SK-N-SH (cell line): ENCODE measurements around the gene FAM135A. TPM values are rescaled to one million over a fixed set of nuclear protein-coding genes. Genes with fewer than 3 reads are reported as not detected.

Experiments used
- CTCF ChIA-PET: fragments of 300-600, 350-600 bp; formaldehyde crosslinking; extraction: SDS; loops from one replicate; lab custom pipeline; 2021; lab: Yijun Ruan, JAX
- POLR2A ChIA-PET: fragments of 350-600 bp; sonication (Branson Sonifier 250); formaldehyde crosslinking; extraction: SDS; loops from one replicate; lab custom pipeline; 2020; ENCODE audit warnings: antibody characterized with exemption, inconsistent platforms; lab: Yijun Ruan, JAX
- DNase-seq: peaks from one replicate; pipeline ENCODE4 v3.0.0; 2012
- H2AFZ ChIP-seq: fragments of 200-600 bp; sonication (generic); 2 replicates; pipeline ENCODE4 v1.8.1; 2016; ENCODE audit warnings: antibody characterized with exemption, mild to moderate bottlenecking, low read depth
- H3F3A ChIP-seq: fragments of 200-600 bp; sonication (generic); replicated peaks from 2 replicates; pipeline ENCODE3; 2016; ENCODE audit warnings: antibody characterized with exemption, mild to moderate bottlenecking; ENCODE audit not compliant: insufficient read depth
- H3K27ac ChIP-seq, 2 experiments: fragments of 200-500 bp in 1 of 2; fragments of 200-600 bp in 1 of 2; sonication (Bioruptor generic) in 1 of 2; sonication (generic), shearing (Covaris generic) in 1 of 2; 2 replicates each; pipeline versions ENCODE4 v1.5.1 to v1.6.1; 2014 to 2016; ENCODE audit warnings: low read depth in 2 of 2, inconsistent platforms in 1 of 2, low read length in 1 of 2, mild to moderate bottlenecking in 1 of 2, mixed read lengths in 1 of 2
- H3K27me3 ChIP-seq: fragments of 200-600 bp; sonication (generic), shearing (Covaris generic); 2 replicates; pipeline ENCODE4 v1.6.1; 2016; ENCODE audit warnings: mixed run types; ENCODE audit not compliant: insufficient read depth
- H3K36me3 ChIP-seq, 2 experiments: fragments of 200-500 bp in 1 of 2; fragments of 200-600 bp in 1 of 2; sonication (Bioruptor generic) in 1 of 2; sonication (generic) in 1 of 2; replicated peaks in 1 of 2; 2 replicates each; pipeline versions ENCODE3 to v1.5.1; 2014 to 2016; ENCODE audit warnings: low read length in 1 of 2, mild to moderate bottlenecking in 1 of 2; ENCODE audit not compliant: insufficient read depth in 2 of 2, control insufficient read depth in 1 of 2
- H3K4me1 ChIP-seq, 2 experiments: fragments of 200-500 bp in 1 of 2; fragments of 200-600 bp in 1 of 2; sonication (Bioruptor generic) in 1 of 2; sonication (generic), shearing (Covaris generic) in 1 of 2; 2 replicates each; pipeline versions ENCODE4 v1.5.1 to v1.6.1; 2014 to 2016; ENCODE audit warnings: low read depth in 1 of 2, low read length in 1 of 2, mixed run types in 1 of 2; ENCODE audit not compliant: insufficient read depth in 2 of 2, control insufficient read depth in 1 of 2
- H3K4me2 ChIP-seq: fragments of 200-600 bp; sonication (generic), shearing (Covaris generic); 2 replicates; pipeline ENCODE4 v1.6.1; 2017; ENCODE audit warnings: mixed run types
- H3K4me3 ChIP-seq, 2 experiments: fragments of 200-500 bp in 1 of 2; fragments of 200-600 bp in 1 of 2; sonication (Bioruptor generic) in 1 of 2; sonication (generic), shearing (Covaris generic) in 1 of 2; 2 replicates each; pipeline versions ENCODE4 v1.5.1 to v1.8.1; 2014 to 2016; ENCODE audit warnings: low read depth in 2 of 2, inconsistent platforms in 1 of 2, low read length in 1 of 2, mild to moderate bottlenecking in 1 of 2, mixed read lengths in 1 of 2, moderate library complexity in 1 of 2
- H3K79me2 ChIP-seq: fragments of 200-600 bp; sonication (generic); 2 replicates; pipeline ENCODE4 v1.8.1; 2017; ENCODE audit warnings: mild to moderate bottlenecking; ENCODE audit not compliant: insufficient read depth
- H3K9ac ChIP-seq: fragments of 200-600 bp; sonication (generic); 2 replicates; pipeline ENCODE4 v1.6.1; 2017; ENCODE audit warnings: mixed run types
- H3K9me2 ChIP-seq: fragments of 200-600 bp; sonication (generic); 2 replicates; pipeline ENCODE4 v1.6.1; 2017; ENCODE audit warnings: mixed run types
- H3K9me3 ChIP-seq: fragments of 200-600 bp; sonication (generic); 2 replicates; pipeline ENCODE4 v1.6.1; 2017; ENCODE audit warnings: mixed run types, mild to moderate bottlenecking, moderate library complexity
- H4K20me1 ChIP-seq: fragments of 200-600 bp; sonication (generic); 2 replicates; pipeline ENCODE4 v1.6.1; 2017; ENCODE audit warnings: mild to moderate bottlenecking, mixed run types; ENCODE audit not compliant: insufficient read depth
- CHD2 ChIP-seq: fragments of 150-350 bp; IDR thresholded peaks from 2 replicates; pipeline ENCODE4 v1.6.1; 2018; ENCODE audit warnings: low read length; ENCODE audit not compliant: partially characterized antibody
- FOXJ3 ChIP-seq: sonication (generic); formaldehyde crosslinking; IDR thresholded peaks from 2 replicates; pipeline ENCODE4 v1.5.1; 2020; ENCODE audit warnings: mild to moderate bottlenecking, missing genetic modification reagents
- GATA2 ChIP-seq: sonication (generic); formaldehyde crosslinking; IDR thresholded peaks from 2 replicates; pipeline ENCODE4 v1.5.0; 2020; ENCODE audit warnings: mild to moderate bottlenecking, missing genetic modification reagents
- MXI1 ChIP-seq: IDR thresholded peaks from 2 replicates; pipeline ENCODE4 v1.6.1; 2012; ENCODE audit warnings: mild to moderate bottlenecking, low read depth, low read length, improper control_type of control experiment
- NFIC ChIP-seq: IDR thresholded peaks from 2 replicates; pipeline ENCODE4 v1.4.0; 2012; ENCODE audit warnings: borderline replicate concordance
- SMC3 ChIP-seq: IDR thresholded peaks from 2 replicates; pipeline ENCODE4 v1.6.1; 2012; ENCODE audit warnings: low read depth, low read length, improper control_type of control experiment
- TAF1 ChIP-seq: IDR thresholded peaks from 2 replicates; pipeline ENCODE4 v1.6.1; 2012; ENCODE audit warnings: low read depth, mild to moderate bottlenecking, low read length, moderate library complexity, borderline replicate concordance
- WGBS: methylation state at CpG from one replicate; pipeline ENCODE4 v1.1.6; 2017; ENCODE audit warnings: low lambda C conversion rate; 5-methylcytosine and 5-hydroxymethylcytosine counted together
- polyA plus RNA-seq, 3 experiments: library from polyadenylated mRNA; depleted of rRNA; stranded (reverse); fragments of >200 nt; gene quantifications; 2 replicates each; pipeline ENCODE4 v1.2.3, GENCODE V29; 2012
- TF ChIP-seq, protein P1 (sequence below): IDR thresholded peaks from 2 replicates; pipeline ENCODE4 v1.4.0; 2012; ENCODE audit warnings: low read depth, borderline replicate concordance
- TF ChIP-seq, protein P2 (sequence below): IDR thresholded peaks from 2 replicates; pipeline ENCODE4; 2012
- TF ChIP-seq, protein P3 (sequence below): IDR thresholded peaks from 2 replicates; pipeline ENCODE4 v1.6.1; 2012; ENCODE audit warnings: mild to moderate bottlenecking, low read depth, low read length, moderate library complexity

The FAM135A gene
- polyA plus RNA-seq, 1 of the 3 experiments (the other 2 are of a cell fraction) = 2.6 TPM

DNA sequence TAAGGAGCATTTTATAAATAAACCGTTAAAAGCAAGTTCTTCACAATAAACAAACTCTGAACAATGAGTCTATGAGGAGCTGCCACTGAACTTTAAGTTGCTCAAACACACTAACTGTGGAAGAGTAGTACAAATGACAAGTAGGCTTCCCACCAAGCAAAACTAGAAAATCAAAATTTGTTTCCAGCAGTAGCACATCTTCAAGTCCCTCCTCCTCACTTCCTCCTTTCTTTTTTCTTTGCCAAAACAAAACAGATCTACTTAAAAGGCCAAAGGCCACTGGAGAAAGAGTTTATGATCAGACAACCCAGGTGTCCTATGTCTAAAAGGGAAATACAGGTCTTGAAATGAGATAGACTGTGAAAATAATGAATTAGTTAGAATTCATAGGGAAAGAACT is 17.1 kb upstream of the FAM135A start:
- Histone ChIP-seq H3F3A (no peaks in the 10 kb centered on the region), H3K4me2 (no peak overlapping the region), H3K9me3 (no peaks in the 10 kb centered on the region), H3K36me3 (no peaks in the 10 kb centered on the region), H4K20me1 (no peaks in the 10 kb centered on the region), H3K27ac (no peak overlapping the region), H3K27me3 (no peaks in the 10 kb centered on the region), H3K9me2 (no peaks in the 10 kb centered on the region), H3K9ac (no peak overlapping the region), H3K79me2 (no peaks in the 10 kb centered on the region), H3K4me1 (no peaks in the 10 kb centered on the region), H3K4me3 (no peak overlapping the region), H2AFZ (no peak overlapping the region)
- POLR2A ChIA-PET = no interaction called here
- no peak for DNase-seq
- TF ChIP-seq FOXJ3 = no peak
- TF ChIP-seq GATA2 (CRISPR knock-in tag) = no peak
- TF ChIP-seq, protein P1, sequence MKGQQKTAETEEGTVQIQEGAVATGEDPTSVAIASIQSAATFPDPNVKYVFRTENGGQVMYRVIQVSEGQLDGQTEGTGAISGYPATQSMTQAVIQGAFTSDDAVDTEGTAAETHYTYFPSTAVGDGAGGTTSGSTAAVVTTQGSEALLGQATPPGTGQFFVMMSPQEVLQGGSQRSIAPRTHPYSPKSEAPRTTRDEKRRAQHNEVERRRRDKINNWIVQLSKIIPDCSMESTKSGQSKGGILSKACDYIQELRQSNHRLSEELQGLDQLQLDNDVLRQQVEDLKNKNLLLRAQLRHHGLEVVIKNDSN = no peak
- TF ChIP-seq, protein P2, sequence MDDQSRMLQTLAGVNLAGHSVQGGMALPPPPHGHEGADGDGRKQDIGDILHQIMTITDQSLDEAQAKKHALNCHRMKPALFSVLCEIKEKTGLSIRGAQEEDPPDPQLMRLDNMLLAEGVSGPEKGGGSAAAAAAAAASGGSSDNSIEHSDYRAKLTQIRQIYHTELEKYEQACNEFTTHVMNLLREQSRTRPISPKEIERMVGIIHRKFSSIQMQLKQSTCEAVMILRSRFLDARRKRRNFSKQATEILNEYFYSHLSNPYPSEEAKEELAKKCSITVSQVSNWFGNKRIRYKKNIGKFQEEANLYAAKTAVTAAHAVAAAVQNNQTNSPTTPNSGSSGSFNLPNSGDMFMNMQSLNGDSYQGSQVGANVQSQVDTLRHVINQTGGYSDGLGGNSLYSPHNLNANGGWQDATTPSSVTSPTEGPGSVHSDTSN = no peak
- no peak for TF ChIP-seq CHD2
- no peak for TF ChIP-seq TAF1
- TF ChIP-seq, protein P3, sequence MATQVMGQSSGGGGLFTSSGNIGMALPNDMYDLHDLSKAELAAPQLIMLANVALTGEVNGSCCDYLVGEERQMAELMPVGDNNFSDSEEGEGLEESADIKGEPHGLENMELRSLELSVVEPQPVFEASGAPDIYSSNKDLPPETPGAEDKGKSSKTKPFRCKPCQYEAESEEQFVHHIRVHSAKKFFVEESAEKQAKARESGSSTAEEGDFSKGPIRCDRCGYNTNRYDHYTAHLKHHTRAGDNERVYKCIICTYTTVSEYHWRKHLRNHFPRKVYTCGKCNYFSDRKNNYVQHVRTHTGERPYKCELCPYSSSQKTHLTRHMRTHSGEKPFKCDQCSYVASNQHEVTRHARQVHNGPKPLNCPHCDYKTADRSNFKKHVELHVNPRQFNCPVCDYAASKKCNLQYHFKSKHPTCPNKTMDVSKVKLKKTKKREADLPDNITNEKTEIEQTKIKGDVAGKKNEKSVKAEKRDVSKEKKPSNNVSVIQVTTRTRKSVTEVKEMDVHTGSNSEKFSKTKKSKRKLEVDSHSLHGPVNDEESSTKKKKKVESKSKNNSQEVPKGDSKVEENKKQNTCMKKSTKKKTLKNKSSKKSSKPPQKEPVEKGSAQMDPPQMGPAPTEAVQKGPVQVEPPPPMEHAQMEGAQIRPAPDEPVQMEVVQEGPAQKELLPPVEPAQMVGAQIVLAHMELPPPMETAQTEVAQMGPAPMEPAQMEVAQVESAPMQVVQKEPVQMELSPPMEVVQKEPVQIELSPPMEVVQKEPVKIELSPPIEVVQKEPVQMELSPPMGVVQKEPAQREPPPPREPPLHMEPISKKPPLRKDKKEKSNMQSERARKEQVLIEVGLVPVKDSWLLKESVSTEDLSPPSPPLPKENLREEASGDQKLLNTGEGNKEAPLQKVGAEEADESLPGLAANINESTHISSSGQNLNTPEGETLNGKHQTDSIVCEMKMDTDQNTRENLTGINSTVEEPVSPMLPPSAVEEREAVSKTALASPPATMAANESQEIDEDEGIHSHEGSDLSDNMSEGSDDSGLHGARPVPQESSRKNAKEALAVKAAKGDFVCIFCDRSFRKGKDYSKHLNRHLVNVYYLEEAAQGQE = no peak
- TF ChIP-seq SMC3 = no peak
- TF ChIP-seq MXI1 = no peak
- no peak for TF ChIP-seq NFIC
- WGBS = 24% methylated on average over 1 of the region's 1 CpG
- CTCF ChIA-PET = interaction anchor here (1.2 to 3.7 kb wide), 2 partner anchors 24 to 27 kb away, joined by 3 to 14 read pairs; no protein-coding TSS in a partner anchor
